GM19452 (cell line): ENCODE measurements around the gene DGKQ.

Experiments used
- ATAC-seq: cut with Tn5 transposase; IDR thresholded peaks from one replicate; pipeline ENCODE4 v1.9.1; 2021; ENCODE audit not compliant: unreplicated experiment

DGKQ gene, protein sequence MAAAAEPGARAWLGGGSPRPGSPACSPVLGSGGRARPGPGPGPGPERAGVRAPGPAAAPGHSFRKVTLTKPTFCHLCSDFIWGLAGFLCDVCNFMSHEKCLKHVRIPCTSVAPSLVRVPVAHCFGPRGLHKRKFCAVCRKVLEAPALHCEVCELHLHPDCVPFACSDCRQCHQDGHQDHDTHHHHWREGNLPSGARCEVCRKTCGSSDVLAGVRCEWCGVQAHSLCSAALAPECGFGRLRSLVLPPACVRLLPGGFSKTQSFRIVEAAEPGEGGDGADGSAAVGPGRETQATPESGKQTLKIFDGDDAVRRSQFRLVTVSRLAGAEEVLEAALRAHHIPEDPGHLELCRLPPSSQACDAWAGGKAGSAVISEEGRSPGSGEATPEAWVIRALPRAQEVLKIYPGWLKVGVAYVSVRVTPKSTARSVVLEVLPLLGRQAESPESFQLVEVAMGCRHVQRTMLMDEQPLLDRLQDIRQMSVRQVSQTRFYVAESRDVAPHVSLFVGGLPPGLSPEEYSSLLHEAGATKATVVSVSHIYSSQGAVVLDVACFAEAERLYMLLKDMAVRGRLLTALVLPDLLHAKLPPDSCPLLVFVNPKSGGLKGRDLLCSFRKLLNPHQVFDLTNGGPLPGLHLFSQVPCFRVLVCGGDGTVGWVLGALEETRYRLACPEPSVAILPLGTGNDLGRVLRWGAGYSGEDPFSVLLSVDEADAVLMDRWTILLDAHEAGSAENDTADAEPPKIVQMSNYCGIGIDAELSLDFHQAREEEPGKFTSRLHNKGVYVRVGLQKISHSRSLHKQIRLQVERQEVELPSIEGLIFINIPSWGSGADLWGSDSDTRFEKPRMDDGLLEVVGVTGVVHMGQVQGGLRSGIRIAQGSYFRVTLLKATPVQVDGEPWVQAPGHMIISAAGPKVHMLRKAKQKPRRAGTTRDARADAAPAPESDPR

DNA sequence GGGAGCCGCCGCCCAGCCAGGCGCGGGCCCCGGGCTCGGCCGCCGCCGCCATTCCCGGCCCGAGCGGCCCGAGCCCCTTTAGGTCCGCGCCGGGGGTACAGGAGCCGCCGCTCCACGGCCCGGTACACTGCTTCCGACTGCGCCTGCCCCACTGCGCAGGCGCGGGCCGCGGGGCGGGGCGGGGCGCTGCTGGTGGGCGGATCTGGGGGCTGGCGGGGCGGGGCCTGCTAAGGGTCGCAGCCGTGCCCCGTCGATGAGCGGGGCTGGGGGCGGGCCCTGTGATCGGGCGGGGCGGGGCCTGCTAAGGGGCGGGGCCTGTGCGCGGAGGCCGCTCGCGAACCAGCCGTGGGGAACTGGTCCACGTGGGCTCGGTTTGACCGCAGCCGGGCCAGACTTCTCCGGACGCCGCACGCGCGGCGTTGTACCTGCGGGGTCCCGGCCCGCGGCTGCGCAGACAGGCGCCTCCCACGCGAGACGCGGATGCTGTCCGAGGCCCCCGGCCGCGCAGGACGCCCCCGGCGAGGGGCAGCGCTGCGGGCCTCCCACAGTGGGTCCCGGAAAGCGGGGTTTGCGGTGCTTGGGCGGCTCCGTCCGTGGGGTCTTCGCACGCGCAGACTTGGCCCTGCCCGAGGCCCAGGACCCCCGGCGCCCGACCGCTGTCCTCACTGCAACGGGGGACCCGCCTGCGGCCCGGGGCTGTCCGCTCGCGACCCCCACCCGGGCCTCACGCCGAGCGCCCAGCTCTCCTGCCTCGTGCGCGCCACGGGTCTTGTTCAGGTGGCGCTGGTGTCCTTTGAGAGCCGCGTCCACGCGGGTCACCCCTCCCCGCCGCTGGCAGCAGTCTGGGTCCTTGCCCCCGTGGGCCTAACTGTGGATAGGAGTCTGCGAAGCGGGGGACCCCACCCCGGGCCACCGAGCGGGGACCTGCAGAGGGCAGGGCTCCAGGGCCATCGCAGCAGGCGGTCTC is at the start of gene DGKQ:
Gene DGKQ (minus strand): TSS at position 139 of the 967 bp plus-strand sequence. CDS start 87 bp downstream, at position 52.
- ATAC-seq: peak; percentile 70

DNA sequence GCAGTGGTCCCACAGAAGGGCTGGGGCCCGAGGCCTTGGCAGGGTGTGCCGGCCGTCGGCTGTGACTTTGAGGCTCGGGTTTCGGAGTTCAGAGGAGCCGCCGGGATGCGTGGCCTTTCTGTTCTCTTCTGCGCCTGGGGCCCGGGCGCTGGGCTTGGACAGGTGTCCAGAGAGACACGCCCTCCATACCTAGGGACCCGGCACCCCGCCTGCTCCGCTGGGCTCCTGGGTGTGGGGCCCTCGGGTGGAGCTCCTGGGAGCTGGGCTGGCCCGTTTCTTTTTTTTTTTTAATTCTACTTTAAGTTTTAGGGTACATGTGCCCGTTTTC is 49.3 kb upstream of the DGKQ start:
- ATAC-seq: no peak

DNA sequence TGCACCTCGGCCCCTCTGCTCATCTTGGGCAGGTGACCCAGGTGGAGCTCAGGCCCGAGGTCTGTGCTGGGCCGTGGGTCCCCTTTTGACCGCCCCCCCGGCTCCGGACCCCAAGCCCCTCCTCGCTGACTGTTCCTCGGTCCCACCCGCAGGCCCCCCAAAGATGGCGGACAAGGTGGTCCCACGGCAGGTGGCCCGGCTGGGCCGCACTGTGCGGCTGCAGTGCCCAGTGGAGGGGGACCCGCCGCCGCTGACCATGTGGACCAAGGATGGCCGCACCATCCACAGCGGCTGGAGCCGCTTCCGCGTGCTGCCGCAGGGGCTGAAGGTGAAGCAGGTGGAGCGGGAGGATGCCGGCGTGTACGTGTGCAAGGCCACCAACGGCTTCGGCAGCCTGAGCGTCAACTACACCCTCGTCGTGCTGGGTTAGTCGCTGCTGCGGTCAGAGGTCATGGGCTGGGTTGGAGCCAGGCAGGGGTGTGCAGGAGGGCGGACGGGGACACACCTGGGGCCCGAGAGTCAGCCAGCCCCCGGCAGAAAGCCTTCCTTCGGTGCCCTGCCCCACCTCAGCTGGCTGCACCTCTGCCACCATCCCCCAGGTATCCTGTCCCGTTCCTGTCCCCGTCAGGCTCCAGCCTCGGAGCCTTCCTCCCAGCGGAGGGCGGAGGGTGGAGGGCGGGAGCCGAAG is 48.8 kb upstream of the DGKQ start:
- ATAC-seq: no peak

DNA sequence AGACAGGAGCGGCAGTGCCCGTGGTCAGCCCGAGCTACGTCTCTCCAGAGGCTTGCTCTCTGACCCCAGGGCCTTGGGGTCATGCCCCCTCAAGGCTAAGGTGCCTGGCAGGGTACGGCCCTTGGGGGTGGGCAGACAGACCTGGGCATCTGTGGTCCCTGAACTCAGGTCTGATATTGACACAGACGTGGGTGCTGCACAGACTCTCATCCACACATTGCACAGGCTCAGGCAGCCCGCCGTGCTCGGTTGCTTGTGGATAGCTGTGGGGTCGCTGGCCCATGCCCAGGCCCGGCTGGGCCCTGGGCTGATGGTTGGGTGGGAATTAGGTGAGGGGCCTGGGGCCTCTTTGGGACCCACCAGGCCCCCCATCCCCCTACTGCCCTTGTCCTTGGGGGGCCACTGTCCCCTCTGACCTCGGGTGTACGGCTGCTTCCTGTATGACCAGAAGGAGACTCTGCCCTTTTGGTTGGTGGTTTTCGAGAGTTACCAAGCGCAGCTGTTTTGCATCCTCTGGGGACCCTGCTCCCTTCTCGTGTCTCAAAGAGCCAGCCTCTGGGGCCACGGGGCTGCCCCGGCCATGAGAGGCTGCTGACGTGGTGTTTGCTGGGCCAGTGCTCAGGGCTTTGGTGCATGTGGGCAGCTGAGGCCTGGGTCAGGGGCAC is 48.1 kb upstream of the DGKQ start:
- peak; percentile 88 for ATAC-seq

DNA sequence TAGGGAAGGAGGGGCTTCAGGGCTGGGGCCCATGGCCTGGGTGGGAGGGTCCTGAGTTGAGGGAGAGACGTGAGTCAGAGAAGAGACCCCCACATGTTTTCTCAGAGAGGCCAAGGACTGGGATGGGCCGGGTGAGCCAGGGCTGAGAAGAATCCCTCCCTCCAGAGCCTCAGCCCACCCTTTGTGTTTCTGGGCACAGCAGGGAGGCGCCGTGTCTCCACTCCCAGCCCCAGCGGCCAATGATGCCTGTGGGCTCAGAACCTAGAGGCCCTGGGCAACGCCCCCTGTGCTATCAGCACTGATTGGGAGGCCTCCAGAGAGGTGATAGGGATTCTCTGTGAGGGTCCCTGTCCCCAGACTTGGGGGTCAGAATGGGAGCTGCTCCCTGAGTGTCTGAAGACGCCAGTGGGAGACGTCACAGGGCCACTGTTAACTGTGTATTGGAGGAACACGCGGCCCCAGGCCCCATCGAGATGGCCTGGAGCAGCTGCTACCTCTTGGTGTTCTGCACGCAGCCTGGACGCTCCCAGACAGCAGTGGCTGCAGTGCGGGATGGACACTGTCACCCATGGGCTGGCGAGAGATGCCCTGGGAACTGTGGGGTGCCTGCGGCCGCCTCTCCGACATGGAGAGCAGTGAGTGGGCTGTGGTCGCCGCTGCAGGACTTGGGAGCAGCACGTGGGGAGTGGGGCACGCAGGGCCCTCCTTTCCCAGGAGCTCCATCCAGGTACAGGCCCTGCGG is 46.5 kb upstream of the DGKQ start:
- no peak for ATAC-seq

DNA sequence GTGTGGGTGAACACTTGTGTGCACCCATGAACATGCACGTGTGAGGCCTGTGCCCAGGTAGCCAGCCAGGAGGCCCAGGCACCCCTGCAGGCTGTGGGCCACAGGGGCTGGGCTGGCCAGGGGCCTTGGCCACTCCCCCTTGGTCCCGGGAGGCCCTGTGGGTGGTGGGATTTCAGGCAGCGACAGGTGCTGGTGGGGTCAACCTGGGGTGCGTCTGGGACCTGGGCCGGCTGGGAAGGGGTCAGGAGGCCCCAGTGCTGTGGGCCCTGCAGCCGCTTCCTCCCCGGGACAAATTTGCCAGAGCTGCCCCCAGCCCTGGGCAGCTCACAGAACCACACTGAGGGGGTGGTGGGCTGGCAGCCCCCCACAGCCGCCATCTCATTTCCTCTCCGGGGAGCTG is 46.0 kb upstream of the DGKQ start:
- no peak for ATAC-seq

DNA sequence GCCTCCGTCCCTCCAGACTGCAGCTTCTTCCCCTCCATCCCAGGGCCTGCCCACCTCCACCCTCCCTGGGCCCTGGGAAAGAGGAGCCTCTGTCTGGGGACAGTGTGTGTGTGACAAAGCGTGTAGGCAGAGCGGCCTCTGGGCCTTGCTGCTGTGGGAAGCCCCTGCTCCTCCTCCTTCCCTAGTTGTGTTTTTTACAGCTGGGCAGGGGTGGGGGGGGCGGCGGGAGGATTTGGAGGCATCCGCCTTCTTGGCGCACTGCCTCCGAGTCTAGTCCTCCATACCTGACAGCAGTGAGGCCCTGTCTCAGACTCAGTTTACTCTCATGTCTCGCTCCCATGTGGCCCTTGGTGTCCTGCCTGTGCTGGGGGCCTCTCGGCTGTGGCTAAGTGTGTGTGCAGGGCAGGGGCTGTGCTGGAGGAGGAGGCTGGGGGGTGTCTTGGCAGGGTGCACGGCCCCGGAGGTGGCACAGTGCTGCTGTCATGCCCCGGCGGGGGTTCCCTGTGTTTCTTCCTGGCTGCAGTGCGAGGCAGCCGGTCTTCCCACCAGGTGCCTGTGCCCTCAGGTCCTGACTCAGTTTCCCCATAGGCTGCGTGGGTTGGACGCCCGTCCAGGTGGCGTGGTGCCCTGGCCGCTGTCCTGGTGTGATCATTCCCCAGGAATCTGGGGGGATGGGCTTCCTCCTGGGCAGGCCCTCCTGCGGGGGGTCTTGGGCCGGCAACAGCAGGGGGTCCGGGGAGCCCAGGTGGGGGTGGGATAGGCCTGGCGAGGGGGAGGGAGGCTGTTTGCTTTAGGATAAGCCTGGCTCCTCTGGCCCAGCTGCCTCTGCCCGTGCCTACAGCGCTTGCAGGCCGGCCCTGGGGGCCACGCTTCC is 45.0 kb upstream of the DGKQ start:
- ATAC-seq: no peak

DNA sequence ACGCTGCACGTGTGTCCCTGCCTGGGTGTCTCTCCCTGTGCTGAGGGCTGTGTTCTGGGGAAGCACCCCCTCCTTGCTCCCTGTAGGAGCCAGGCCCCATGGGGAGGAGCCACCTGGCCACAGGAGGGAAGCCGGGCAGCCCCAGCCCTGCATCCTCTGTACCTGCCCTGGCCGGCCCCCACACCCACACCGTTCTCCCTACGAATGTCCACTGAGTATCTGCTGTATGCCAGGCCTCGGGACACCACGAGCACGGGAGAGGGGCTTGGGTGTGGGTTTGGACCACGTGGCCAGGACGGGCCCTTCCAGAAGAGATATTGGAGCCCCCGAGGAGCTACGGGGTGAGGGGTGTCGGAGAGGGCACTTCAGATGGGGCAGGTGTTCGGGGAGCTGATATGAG is 44.3 kb upstream of the DGKQ start:
- ATAC-seq: no peak

DNA sequence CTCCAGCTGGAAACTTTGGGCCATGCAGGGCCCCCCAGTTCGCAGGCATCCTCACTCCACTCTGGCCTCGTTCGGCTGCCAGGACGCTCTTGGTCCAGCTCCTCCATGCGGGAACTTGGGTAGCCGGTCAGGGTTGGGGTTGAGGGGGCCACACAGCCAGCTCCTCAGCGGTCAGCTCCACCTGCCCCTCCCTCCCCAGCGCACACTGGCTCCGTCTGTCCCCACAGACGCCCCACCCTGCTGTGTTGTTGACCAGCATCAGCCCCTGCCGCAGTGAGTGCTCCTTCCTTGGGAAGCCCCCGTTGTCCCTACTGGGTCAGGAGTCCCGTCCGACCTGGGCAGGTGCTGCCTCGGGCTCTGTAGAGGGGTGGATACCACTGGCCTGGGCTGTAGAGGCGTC is 43.8 kb upstream of the DGKQ start:
- ATAC-seq: no peak

DNA sequence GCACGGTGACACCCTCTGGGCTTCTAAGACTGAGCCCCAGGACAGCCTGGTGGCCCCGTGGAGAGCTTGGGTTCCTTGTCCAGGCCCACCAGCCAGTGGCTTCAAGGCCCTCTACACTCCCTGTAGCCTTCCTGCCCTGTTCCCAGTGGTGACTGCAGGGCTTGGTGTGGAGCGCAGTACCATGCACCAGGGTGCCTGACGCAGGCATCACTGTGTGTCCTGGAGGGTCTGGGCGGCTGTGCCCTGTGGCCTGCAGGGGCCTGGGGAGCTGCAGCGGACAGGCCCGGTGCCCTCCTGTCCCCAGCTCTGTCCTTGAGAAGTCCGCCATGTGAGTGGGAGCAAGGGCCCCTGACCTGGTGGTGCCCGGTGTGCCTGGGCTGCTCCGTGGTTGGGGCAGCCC is 42.4 kb upstream of the DGKQ start:
- no peak for ATAC-seq

DNA sequence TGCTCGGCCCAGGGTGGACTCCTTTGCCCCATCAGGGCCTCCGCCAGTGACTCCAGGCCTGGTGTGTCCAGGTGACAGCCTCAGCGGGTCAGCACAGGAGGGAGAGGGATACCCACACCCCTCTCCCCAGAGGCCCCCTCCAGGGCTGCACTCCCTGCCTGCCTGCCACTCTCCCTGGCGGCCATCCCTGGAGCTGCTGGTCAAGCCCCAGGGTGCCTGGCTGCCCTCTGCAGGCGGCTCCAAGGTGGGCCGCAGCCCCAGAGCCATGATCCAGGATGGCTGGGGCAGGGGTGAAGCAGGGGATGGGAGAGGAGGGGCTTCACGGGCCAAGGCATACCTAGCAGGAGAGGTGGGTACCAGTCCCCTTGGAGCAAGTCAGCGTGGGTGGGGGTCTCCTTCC is 41.8 kb upstream of the DGKQ start:
- ATAC-seq: no peak

DNA sequence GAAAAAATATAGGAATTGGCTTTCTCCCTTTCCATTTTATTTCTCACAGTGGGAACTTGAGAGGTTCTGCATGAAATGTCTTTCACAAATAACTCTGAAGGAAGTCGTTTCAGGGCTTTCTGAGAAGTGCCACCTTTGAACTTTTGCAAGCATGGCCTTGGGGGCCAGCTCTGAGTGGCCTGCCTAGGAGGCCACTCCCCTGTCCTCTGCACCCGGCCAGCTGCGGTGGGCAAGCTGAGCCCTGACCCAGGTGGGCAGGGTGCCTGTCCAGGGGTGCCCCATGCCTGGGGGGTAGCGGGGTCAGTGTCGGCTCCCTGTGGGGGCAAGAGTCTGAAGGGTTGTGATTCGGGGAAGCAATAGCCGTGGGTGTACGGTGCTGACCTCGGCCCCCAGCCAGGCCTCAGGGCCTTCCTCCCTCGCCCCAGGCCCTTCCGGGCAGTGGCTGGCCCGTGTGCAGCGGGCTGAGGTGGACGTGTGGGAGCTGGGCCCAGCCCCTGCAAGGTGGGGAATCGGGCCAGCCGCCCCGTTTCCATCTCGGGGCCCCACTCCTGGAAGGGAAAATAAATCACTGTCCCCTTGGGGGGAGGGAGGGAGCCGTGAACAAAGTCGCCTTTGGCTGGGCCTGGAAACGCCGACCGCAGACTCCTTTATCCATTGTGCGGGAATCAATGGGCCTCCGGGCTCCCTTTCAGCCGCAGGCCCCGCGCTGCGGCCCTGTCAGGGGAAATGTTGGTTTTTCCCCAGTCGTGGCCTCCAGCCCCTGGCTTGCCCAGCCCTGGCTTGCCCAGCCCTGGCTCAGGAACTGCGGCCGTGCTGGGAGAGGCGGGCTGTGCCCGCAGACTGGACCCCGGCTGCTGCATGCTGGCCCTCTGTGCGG is 41.2 kb upstream of the DGKQ start:
- no peak for ATAC-seq

DNA sequence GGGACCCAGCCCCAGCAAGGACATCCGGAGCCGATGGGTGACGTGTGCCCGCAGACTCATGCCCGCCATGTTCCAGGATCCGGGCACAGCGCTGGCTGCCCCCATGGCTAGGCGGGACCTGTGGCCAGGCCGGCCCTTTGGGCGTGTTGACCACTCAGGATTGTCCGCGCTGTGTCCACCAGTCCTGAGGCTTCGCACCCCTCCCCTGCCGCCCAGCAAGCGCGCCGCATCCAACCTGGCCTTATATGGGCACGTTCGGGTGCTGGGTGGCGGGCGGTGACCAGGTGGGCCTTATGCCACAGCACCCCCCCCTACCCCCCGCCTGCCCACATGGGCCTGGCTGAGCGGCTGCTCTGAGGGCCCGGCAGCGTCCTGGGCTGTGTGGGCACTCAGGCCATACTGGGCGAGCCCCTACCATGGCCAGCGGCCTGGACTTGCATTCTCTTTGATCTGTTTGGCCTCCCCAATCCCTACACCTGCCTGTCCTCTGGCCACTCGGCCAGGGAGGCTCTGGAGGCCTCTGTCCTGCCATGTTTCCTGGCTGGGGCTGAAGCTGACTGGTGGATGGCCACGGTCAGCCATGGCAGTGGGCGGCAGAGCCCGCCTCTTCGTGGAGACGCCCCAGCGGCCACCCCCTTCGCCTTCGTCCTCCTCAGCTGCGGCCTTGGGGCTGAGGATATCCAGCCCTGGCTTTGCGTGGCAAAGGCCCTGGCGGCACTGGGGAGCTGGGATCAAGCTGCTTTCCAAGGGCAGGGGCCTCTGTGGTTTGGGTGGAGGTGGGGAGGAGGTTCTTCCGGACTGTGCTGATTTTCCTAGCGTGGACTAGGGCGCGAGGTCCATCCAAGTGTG is 40.1 kb upstream of the DGKQ start:
- no peak for ATAC-seq

DNA sequence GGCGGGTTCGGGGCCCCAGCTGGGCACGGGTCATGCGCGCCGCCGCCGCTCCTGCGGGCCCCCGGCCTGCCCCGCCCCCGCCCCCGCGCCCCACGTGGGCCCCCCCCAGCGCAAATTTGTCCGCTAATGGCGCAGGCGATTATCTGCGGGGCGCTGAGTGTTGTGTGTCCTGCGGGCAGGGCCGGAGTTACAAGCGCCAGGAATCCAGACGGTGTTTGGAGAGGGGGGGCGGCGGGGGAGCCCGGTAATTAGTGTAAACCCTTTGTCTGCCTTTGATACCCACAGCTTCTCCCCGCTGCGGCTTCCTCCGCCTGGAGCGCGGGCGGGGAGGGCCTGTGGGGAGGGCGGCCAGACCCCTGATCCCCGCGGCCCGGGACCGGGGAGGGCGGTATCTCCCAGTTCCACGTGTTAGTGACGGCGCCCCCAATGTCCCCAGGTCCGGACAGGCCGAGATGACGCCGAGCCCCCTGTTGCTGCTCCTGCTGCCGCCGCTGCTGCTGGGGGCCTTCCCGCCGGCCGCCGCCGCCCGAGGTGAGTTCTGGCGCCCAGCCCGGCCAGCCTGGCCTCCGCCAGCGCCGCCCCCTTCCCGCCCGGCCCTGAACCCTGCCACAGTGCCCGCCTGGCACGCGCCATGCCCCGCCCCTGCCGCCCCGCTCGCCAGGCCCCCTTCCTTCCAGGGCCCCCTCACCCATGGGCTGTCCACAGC is 38.8 kb upstream of the DGKQ start:
- no peak for ATAC-seq

DNA sequence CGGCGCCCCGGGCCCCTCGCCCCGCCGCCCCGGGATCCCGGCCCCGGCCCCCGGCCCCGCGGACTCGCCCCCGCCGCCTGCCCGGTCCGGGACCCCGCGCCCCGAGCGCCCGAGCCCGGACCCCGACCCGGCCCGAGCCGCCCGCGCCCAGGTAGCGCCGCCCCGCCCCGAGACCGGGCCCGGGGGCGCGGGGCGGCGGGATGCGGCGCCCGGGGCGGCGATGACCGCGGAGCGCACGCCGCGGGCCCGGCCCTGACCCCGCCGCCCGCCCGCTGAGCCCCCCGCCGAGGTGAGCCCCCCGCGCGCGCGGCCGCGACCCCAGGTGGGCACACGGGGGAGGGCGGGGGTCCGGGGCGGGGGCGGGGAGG is 38.3 kb upstream of the DGKQ start:
- no peak for ATAC-seq
